Muscle of back (tissue), 13 donors: ENCODE results near the gene CAMK2D. TPM values are rescaled to one million over a fixed set of nuclear protein-coding genes. Genes with fewer than 3 reads are reported as not detected.
"Not testable (repeated sequence)": the region's sequence is repeated elsewhere in the genome, so short reads cannot be mapped to it uniquely, and the experiment has no call there.

ENCODE experiments used
- DNase-seq, 3 donors: peaks; one replicate each; pipeline versions ENCODE4 v3.0.0 to v3.0.0-alpha.2; 2013
- long read RNA-seq, 9 donors: transcript quantifications; one replicate each; lab custom pipeline, GENCODE V29; 2026
- polyA plus RNA-seq, 10 donors: library from polyadenylated mRNA; unstranded; fragments of 120-200 nt; gene quantifications; one replicate each; pipeline ENCODE4 v1.2.1, GENCODE V29; 2013; ENCODE audit not compliant: insufficient read length in 10 of 10

CAMK2D gene
- polyA plus RNA-seq = 100 to 1,000 TPM; 119 to 227 (median 177) TPM
- long read RNA-seq, donor 1, full-length matches to known transcripts = 2 of 2 reads
- long read RNA-seq, donor 1, partial matches to known transcripts = 0 of 2 reads
- long read RNA-seq, donor 1, other reads (novel, unspliced or antisense) = 0 of 2 reads
- long read RNA-seq, donor 2, full-length matches to known transcripts = 4 of 15 reads
- long read RNA-seq, donor 2, partial matches to known transcripts = 0 of 15 reads
- long read RNA-seq, donor 2, other reads (novel, unspliced or antisense) = 11 of 15 reads
- long read RNA-seq, donor 3 = 0 reads
- long read RNA-seq, donor 4, full-length matches to known transcripts = 2 of 11 reads
- long read RNA-seq, donor 4, partial matches to known transcripts = 0 of 11 reads
- long read RNA-seq, donor 4, other reads (novel, unspliced or antisense) = 9 of 11 reads
- long read RNA-seq, donor 5, full-length matches to known transcripts = 6 of 14 reads
- long read RNA-seq, donor 5, partial matches to known transcripts = 0 of 14 reads
- long read RNA-seq, donor 5, other reads (novel, unspliced or antisense) = 8 of 14 reads
- long read RNA-seq, donor 6, full-length matches to known transcripts = 4 of 15 reads
- long read RNA-seq, donor 6, partial matches to known transcripts = 0 of 15 reads
- long read RNA-seq, donor 6, other reads (novel, unspliced or antisense) = 11 of 15 reads
- long read RNA-seq, donor 7 = 0 reads
- long read RNA-seq, donor 8, full-length matches to known transcripts = 2 of 7 reads
- long read RNA-seq, donor 8, partial matches to known transcripts = 0 of 7 reads
- long read RNA-seq, donor 8, other reads (novel, unspliced or antisense) = 5 of 7 reads
- long read RNA-seq, donor 9 = 0 reads

DNA sequence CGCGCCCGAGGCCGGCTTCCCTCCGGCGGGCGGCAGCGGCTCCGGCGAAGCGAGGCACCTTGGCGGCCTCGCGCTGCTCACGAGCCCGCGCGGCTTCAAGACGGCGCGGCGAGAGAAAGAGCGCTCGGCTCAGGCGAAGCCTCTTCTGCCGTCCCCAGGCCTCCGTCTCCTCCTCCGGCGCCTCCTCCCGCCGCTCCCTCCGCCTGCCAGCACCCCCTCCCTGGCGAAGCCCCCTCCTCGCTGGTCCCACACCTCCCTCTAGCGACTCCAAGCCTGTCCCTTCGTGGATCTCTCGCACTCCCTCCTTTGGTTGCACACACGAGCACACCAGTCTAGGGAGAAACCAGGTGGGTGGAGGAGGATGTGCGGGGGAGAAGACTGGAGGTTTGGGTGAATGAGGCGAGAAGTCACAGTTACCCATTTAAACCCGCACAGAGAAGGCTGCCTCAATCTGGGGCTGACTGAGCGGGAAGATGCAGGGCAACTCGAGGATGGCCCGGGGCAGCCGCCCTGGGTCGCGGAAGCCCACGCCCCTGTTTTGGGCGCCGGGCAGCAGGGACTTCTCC is at the start of gene CAMK2D:
TSS of gene CAMK2D (minus strand) at position 119 of the 566 bp plus-strand sequence. CDS start 670 bp downstream, outside the sequence.
- peak; percentile 93 to 97 (median 94) for DNase-seq

DNA sequence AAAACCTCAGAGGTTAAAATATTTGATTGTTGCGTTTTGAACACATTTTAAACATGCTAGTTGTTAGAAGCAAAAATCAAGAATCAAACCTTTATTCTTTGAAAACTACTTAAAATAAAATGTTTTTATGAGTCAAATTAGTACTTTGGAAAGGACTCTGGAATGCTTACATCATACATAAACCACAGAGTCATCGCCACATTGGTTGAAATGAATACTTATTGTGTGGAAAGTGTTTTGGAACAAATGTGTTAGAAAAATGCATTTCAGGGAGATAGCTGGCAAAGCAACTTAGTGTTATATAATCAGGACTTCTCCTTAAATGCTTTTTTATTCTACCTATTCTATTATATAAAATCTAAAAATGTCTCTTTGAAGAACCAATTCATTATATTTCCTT is 49.4 kb upstream of the CAMK2D start:
- no peak for DNase-seq

DNA sequence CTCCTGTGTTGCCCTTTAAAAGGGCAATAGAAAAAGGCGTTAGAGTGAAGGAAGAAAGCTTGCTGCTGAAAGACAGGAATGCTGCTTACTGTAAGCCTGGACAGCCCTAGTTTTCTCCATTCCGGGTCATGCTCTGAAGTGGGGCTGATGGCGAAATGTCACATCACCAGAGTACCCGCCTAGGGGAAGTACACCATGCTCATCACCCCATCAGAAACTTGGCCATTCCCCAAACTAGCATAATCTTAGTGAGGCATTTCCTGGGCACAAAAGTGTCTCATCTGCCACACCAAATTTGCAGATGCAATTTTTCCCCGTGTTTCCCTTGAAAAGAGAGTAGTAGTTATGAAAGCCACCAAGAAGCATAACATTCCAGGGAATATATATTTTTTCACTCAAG is 47.8 kb upstream of the CAMK2D start:
- DNase-seq = no peak

DNA sequence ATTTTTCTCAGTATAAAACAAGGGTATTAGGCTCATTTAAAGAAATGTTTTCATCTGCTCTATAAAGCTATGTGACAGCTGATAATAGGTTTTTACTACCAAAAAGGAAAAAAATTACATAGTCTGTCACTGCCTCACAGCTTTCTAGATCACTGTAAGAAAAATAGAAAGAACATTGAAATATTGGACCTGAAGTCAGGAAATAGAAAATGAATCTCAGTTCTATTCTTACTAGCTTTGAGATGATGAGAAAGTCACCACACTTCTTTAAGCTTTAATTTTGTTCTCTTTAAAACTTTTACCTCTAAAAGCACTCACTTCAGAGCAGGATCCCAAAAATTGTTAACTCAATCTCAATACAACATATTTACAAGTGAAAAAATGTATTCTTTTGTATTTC is 45.3 kb upstream of the CAMK2D start:
- no peak for DNase-seq

DNA sequence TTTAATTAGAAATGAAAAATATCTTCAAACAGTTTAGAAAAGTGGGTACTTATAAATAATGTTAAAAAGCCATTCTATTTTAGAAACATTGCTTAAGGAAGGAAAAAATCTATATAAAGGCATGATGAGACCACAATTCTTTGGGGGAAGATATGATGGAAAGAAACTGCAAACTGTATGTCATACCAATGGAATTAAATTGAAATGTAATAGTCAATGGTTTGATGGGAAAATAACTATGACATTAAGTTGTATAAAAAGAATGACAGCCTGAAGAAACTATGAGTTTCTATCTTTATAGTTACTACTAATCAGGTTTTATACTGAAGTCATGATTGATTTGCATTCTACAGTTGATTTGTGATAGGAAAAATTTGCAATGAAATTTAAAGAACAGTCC is 40.3 kb upstream of the CAMK2D start:
- no peak for DNase-seq

DNA sequence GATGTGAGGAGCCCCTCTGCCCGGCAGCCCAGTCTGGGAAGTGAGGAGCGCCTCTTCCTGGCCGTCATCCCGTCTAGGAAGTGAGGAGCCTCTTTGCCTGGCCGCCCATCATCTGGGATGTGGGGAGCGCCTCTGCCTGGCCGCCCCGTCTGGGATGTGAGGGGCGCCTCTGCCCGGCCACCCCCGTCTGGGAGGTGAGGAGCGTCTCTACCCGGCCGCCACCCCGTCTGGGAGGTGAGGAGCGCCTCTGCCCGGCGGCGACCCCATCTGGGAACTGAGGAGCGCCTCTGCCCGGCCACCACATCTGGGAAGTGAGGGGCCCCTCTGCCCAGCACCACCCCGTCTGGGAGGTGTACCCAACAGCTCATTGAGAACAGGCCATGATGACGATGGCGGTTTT is 34.8 kb upstream of the CAMK2D start:
- not testable (repeated sequence) for DNase-seq

DNA sequence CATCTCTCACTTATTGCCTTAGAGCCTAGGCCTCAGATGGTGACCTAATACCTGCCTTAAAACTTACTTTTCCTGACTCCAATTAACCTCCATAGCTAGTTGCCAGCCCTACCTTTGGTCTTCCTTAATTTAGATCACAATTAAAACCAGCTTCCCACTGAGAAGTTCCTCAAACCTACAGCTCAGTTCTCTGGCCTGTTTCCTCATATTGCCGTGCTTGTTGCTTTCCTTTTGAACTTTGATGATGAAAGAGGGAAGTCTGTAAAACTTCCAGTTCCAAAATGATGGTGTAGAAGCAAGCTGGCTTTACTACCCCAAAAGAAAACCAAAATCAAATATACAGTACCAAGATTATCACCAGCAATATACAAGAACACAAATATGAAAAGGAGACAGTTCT is 28.9 kb upstream of the CAMK2D start:
- peak in 2 of 3 donors; percentile 4 to 24 for DNase-seq

DNA sequence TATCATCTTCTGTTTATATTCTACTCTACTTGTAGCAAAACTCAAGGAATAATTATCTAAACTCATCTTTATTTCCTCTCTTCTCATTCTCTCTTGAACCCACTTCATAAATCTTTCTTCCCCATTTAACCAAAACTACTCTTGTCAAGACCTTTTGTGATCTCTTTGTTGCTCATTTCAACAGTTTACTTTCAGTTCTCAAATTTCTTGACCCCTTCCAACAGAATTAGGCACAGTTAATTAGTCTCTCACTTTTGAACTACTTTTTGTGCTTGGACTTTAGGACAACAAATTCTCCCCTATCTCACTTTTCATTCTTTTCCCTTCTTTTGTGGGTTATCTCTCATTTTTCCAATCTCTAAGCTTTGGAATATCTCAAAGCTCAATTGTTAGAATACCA is 27.4 kb upstream of the CAMK2D start:
- DNase-seq = no peak

DNA sequence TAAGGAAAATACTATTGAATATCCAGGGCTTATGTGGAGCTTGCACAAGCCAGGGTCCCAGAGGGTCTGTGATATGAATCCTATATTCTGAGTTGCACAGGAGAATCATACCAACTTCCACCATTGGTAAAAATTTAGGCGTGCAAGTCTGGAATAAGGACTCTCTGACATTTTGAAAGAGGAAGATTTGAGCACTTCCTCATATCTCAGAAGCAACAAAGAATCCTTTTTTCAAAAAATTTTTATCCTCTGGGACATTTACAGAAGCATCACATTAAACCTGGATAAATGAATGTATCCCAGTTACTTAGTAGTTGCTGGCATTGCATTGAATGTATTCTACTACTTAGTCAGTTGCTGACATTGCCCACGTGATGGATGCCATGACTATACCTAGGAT is 24.2 kb upstream of the CAMK2D start:
- no peak for DNase-seq

DNA sequence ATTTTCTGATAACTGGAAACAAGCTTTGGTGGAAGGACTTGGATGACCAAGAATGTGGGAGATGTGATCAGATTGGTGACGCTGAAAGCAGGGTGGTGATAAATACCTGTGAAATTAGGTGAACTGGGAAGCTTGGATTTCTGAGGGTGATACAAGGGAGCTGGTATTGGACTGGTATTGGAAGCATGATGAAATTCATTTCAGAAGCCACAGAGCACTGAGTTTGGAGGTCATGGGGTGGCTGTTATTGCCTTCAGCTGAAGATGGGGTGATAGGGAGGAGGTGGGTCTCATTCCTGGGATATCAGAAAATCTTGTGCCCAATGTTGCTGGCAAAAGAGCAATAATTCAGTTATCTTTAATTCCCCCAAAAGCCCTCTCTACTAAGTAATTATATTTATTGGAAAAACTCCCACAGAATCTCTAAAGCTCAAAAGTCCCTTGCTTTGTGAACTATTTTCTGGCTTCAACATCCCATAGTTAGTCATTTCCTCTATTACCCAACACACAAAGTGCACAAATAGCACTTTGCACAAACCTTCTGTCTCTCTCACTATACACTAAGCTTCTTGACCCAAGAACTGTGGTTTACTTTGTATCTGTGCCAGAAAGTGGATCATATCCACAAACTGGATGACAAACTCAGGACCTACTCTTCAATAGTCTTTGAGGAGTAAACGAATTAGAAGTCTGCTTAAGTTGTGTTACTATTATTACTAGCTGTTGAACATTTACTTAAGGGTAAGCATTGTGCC is 23.1 kb upstream of the CAMK2D start:
- peak in 2 of 3 donors; percentile 18 to 95 for DNase-seq

DNA sequence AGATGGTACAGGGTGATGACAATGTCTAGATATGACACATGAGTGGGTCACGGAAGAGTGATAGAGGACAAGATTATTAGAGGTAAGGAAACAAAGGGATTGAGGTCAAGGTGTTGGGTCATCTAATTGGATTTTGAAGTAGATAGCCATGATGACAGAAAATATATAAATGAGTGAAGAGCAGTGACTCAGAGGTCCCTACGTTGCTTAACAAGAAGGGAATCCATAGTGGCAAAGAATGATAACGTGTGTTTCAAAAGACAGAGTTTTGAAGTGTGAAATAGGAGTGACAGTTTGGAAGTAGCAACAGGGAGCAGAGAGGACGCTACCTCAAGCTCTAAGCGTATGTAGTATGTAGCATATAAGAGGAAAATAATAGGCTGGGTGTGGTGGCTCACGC is 22.2 kb upstream of the CAMK2D start:
- no peak for DNase-seq

DNA sequence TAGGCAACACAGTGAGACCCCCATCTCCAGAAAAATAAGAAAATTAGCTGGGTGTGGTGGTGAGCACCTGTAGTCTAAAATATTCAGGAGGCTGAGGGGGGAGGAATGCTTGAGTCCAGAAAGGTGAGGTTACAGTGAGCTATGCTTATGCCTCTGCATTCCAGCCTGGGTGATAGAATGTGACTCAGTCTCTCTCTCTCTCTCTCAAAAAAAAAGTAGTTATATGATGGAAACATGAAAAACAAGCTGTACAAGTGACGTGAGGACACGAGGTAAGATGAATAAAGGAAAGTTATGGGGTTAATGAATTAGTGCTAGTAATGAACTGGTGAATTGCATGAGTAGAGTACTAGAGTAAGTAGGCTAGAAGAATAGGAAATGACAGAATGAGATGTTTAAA is 21.8 kb upstream of the CAMK2D start:
- no peak for DNase-seq

DNA sequence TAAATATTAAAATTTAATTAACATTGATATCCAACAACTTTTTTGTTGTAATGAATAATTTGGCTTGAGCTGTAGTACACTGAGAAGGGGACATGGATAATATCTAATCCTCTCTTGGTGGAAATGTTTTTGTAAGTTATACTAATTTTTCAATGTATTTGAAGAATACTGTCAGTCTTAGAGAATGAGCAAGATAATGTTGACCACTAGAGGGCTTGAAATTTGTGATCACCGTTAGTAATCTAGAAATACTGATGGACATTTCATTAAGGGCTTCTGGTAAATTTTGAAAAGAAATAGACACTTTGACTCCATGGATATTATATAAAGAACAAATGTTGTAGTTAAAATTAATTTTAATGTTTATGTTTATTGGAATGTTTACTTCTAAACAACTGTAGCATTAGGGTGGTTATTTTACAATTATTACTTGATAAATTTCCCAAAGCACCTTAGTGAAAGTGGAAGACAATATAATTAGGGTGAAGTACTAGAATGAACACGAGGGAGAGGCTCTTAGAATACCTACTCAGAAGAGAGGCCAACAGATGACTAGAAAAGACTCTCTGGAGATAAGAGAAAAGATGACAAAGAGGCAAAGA is 20.0 kb upstream of the CAMK2D start:
- peak in 1 of 3 donors; percentile 39 for DNase-seq

DNA sequence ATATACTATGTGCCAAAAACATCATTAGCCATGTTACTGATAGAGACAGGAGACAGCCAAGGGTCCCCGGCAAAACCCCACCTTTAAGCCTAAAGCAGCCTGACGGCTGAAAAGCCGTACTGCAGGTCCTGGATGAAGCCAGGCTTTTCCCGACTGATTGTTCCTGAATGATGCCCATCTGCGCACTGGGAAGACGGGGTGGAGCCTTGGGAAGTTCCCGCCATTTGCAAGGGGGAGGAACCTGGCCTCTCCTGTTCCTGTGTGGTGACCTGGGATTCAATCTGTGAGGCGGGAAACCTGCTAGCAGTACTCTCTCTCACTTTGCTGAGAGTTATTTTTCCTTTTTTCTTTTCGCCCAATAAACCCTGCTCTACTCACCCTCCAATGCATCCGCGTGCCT is 15.1 kb upstream of the CAMK2D start:
- no peak for DNase-seq

DNA sequence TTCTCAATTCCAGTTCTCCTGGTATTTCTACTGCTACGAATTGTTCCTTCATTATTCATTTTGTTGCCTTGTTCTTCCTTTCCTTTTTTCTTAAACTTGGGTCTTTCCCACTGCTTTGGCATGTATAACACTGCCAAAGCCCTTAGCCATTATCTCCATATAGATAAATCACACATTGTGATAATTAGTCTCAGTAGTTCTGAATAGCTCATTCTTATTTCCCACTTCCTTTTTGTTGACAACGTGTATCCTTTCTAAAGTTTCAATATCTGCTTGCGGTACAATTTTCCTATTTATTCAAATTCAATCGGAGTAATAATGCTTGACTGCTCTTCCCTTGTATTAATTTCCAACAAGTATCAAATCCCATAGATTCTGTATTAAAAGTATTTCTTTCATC is 14.5 kb upstream of the CAMK2D start:
- DNase-seq = no peak

DNA sequence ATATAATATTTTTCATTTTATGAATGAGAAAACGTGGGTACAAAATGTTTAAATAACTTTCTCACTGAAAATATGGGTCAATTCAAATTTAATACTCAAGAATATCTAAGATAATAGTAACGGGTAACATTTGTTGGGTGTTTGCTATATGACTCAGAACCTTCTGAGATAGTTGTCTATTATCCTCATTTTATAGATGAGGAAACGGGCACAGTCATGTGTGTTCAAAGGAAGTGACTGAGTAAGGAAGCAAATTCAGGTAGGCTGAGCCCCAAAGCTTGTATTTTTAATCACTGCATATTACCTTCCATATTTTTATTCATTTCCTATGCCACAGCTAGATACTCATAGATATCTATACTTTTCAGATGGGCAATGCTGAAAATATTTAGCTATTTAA is 12.2 kb upstream of the CAMK2D start:
- no peak for DNase-seq

DNA sequence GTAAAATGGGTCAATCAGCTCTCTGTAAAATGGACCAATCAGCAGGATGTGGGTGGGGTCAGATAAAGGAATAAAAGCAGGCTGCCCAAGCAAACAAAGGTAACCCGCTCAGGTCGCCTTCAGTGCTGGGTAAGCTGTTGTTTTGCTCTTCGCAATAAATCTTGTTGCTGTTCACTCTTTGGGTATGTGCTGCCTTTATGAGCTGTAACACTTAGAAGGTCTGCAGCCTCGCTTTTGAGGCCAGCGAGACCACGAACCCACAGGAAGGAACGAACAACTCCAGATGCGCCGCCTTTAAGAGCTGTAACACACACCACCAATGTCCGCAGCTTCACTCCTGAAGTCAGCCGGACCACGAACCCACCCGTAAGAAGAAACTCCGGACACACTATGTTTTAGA is 11.5 kb upstream of the CAMK2D start:
- DNase-seq = no peak

DNA sequence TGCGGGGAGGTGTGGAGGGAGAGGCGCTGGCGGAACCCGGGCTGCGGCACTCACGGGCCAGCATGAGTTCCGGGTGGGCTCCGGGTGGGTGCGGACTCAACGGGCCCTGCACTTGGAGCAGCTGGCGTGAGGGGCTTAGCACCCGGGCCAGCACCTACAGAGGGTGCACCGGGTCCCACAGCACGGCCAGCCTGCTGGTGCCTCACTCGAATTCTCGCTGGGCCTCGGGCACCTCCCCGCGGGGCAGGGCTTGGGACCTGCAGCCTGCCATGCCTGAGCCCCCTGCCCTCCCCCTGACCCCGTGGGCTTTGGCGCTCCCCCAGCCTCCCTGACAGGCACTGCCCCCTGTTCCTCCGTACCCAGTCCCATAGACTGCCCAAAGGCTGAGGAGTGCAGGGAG is 10.8 kb upstream of the CAMK2D start:
- no peak for DNase-seq

DNA sequence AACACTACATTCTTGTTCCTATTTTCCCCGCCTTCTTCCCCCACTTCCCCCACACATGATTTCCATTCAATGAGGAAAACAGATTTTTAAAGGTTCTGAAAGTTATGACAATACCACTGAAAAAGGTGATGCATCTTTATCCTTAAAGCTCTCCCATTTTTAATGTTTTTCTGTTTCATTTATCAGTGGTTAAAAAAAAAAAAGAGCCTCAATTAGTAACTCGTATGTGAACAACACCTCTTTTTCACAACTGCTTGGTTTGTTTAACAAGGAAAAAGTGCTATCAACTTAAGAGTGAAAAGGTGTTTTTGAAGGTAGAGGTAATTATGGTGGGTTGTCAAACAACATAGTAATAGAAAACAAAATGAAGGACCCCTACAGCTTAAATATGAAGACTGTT is 8.2 kb upstream of the CAMK2D start:
- no peak for DNase-seq

DNA sequence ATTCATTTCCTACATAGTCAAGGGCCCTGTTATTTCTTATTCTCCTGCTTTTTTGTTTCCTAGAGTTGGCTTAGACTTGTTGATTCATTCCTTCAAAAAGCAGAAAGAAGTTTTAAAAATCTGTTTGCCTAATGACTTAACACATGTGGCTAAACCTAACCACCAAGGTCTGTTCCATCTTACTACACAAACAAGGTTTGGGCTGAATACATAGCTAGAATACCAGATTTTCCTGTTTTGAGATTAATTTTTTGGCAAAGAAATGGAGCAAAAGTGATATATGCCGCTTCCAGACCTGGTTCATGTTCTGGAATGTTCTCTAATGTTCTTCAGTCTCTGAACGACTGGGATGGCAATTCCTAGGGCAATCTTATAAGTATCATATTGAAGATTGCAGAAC is 7.4 kb upstream of the CAMK2D start:
- DNase-seq = no peak

DNA sequence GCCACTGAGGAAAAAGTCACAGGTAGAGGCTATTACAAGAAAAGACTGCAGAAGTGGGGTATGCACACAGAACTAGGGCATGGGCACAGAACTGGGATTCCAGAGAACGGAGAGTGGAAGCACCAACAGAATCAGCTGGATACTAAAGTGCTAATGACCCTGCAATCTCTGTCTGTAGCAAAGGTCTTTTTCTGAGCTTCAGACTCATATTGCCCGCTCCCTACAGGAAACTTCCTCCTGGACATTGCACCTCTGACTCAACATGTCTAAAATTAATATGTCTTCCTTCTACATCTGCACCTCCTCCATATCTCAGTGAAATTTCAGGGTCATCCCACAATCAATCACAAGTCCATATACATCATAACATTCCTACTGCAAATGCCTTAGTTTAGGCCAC is 5.3 kb upstream of the CAMK2D start:
- DNase-seq = no peak
